ENCODE data around the gene CALML3.

CALML3 gene

DNA sequence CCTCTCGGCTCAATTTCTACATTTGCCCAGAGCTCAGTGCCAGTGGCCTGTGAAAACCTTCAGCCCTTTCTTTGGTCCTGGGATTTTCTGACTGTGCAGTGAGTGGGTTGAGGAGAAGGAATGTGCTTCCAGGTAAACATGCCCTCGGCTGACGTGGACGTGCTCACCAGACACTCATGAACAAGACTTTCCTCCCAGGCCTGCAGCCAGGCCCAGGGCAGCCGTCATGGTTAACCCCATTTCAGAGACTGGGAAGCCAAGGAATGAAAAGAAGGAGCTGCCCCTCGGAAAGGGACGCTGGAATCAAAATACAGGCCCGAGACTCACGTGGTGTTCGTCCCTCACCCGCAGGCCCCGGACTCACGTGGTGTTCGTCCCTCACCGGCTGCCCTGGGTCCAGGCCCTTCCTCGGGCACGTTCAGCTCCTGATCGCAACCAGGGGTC is 16.6 kb upstream of the CALML3 start:
- no peak for DNase-seq

DNA sequence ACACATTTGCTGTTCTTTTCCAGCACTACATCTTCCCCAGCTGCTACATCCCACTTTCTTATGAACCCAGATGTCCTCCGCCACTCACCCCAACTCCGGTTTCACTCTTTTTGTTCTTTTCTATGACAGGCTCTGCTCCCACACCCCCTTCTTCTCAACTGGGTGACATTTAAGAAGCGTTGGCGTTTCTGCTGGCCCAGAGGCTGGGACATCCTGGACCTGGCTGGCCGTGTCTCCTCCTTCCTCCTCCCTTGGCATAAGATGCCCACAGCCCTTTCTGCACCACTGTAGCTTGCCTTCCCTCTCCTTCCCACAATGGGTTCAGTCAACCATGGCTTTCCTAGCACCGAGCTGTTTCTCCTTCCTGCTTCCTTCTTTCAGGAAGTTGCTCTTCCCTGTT is 16.0 kb upstream of the CALML3 start:
- no peak for DNase-seq

DNA sequence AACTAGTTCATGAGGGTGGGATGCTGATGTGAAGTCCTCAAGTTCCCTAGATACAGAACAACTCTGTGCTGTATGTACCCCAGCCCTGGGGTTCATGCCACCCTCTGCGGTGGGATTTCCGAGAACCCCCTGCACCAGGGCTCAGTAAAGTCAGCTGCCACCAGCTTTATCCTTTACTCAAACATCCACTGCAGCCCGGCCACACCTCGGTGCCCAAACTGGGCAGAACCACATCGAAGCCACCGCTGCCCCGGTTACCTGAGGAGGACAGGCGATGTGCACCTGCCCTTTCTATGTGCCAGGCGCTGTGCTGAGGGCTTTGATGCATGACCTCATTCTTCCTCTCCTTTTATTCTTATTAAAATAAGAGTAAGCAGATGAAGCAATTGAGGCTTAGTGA is 15.5 kb upstream of the CALML3 start:
- no peak for DNase-seq

DNA sequence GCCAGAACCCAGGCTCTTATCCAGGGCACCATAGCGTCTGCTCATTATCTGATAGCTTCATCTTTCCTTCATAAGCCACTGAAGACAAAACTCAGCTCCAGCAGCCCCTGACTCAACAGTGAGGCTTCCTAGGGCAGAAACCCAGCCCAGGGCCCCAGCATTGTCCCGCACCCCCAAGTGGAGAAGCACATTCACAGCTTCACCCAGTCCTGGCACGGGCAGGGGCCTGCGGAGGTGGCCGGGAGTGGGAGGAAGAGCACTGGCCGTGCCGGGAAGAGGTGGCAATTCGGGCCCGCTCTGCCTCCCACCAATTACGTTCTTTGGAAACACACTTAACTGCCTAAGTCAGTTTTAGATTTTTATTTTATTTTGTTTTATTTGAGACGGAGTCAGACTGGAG is 15.1 kb upstream of the CALML3 start:
- no peak for DNase-seq

DNA sequence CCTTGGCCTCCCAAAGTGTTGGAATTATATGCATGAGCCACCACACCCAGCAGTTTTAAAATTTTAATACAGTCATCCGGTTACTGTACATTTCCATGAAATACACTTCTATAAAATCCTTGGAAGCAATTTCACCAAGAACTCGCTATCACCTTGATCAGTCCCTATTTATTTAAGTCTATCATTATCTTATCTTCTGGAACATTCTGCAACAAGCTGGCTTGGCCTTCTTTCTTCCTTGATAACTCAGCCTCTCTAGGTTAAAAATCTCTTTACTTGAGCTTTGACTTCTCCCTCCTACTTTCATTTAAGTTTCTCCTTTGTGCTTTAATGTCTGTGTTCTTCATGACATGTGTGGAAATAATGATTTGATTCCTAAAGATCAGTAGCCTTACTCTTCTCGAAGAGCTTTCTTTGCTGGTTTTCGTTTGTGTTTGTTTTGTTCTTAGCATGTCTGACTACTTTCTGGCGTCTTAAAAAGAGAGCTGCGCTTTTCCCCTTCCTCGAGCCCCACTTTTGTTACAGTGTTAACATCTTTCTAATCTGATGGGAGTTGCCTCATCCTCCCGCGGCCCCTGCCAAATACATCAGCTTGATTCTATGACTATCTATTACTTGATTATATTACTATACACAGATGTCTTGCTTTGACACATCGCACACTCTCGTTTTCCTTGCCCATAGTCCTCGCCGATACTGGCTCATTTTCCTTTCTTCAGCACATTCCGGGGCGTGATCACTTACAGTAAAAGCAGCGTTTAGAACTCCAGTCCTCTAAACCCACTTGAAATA is 14.3 kb upstream of the CALML3 start:
- DNase-seq: no peak

DNA sequence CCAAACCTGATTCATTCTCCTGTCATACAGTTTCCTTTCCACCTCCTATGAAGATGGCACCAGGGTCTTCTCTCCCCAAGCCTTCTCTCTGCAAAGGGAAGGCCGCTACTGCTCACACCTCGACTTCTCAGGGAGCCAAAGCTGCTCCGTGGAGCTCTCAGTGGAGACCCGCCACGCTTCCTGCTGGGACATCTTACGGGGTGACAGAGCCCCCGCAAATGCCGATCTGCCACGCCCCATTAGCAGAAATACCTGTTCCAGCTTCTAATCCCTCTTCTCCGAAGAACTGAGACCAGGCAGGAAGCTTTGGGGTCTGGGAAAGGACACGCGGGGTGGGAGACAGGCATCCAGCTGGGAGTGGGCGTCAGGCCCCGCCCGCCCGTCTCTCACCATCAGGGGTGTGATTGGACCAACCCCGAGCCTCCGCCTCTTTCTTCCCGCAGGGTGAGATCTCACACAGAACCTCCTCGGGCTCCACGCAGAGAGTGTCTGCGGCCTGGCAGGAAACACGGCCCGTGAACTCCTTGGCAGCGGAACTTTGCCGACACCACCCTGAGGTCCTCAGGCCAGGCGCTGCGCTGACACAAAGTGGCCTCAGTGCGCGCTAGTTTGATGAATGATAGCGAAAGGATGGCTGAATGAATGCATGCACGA is 13.4 kb upstream of the CALML3 start:
- DNase-seq: no peak

DNA sequence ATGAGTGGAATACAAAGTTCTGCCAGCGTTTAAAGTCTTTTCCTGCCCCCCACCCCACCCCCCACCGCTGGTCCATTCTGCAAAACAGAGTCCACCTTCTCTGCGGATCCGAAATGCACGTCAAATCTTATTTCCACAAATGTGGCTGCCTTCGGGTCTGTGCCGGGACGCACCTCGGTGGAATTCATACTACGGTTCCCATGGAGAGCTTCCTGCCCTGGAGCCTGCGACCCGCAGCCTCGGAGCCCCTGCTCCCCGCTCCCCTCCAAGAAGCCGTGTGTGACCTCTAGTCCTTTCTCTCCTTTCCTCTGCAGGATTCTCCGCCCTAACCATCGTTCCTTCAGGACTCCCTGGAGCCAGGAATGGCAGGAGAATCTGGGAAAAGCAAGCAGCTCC is 12.9 kb upstream of the CALML3 start:
- no peak for DNase-seq

DNA sequence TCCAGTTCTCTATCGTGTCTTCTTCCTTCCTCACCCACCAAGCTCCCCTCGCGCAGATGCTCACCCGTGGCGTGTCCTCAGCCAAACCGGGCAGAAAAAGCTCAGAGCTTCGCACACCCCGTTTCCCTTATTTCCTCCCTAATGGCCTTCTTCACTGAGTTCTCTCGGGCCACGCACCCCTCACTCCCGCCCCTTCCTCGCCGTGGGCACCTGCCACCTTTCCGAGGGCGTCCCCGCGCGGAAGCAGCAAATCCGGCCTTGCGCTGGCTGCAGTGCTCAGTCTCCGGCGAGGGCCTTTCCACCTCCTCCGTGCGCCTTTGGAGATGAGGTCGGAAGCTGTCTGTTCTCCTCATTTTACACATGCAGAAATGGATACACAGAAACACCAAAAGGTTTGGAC is 12.4 kb upstream of the CALML3 start:
- DNase-seq: no peak

DNA sequence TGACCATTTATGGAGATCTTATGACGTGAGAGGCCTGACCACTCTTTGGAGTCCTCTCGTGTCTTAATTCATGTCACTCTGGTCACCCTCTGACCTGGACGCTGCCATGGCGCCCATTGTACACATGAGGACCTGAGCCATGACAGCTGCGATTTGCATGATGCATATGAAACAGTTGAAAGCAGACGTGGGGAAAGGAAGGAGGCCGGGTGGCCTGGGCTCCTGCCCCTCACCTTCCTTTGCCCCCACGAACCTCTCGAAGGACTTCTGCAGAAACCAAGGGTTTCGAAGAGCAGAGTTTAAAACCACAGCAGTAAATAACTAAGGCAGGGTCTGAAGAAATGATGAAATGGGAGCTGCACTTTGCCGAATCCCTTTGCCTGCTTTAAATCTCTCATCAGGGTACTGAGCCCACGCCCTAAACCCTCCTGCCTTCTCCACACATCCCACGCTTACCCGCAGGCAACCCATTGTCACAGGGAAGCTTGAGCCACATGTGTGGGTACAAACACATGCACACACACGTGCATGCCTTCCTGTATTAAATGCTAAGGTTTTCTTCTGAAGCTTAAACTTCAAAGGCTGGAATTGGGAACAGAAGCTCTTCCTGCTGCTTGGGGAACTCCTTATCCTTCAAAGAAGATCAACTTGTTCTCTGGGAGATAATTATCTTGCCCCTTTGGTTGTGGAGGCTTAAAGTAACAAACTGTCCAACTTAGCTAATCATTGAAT is 11.7 kb upstream of the CALML3 start:
- DNase-seq: no peak

DNA sequence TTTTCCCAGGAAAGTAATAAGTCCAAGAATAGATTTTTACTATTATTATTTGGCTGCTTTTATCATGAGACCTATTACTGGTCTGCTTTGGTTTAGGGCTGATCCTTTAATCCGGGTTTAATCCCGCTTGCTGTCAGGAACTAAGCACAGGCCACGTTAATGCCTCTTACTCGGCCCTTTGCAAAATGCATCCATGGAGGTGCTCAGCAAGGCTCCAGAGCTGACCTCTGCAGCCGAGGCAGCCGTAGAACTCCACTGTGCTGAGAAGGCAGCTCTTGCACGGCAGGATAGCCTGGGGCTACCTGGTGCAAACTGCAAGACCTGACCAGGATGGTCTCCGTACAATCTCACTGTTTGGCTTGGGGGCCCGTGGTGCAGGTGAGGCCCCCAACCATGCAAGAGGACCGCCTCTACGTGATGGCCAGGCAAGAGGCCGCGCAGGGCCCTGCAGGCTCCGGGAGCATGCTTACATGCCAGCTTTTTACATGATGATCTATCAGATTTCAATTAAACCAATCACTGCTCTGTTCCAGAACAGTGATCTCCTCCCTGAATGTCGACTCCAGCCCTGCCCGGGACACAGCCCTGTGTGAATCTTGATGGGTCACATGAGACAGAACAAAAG is 10.4 kb upstream of the CALML3 start:
- no peak for DNase-seq

DNA sequence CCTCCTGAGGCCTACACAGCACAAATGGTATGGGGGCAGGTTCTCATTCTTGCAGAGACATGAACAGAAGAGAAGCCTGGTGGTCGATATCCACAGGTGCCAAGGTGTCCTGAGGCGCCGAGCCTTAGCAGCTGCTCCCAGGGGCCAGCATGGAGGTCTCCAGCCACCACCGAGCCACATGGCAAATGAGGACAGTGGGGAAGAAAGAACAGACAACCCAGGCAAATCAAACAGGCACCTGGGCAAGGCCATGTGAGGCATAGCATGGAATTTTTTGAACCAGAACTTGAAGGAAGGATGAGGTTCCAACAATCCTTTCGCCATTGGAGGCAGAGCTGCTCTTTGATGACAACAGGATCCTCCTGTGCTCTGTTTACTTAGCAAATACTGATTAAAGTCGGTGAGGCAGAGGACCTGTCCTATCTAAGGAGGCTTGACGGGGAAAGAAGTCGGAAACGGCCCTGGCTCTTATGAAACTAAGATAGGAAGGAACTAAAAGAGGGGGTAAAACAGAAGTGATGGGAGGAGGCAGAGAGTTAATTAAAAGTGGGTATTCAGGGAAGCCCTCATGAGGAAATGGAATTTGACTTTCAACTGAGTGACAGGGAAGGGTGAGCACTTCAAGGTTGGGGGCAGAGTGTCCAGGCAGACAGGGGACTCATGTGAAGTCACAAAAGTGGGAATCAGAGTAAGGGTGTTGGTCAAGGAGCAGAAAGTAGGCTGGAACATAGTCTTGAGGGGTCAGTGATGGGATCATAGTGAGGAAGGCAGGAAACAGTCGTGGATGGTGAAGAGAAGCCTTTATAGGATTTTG is 8.6 kb upstream of the CALML3 start:
- DNase-seq: no peak

DNA sequence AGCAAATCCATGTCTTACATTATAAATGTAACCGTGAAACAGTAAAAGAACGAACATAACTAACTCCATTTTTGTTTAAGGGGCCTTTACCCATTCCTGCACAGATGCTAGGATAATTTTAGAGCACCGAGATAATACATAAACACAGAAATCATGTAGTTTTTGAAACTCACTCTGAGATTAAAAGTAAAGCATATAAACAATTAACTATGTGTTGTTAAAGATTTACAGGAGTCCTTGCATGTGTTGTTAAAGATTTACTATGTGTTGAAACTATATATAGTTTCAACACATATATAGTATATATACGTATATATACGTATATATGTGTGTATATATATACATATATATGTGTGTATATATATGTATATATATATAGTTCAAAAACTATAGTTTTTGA is 7.2 kb upstream of the CALML3 start:
- no peak for DNase-seq

DNA sequence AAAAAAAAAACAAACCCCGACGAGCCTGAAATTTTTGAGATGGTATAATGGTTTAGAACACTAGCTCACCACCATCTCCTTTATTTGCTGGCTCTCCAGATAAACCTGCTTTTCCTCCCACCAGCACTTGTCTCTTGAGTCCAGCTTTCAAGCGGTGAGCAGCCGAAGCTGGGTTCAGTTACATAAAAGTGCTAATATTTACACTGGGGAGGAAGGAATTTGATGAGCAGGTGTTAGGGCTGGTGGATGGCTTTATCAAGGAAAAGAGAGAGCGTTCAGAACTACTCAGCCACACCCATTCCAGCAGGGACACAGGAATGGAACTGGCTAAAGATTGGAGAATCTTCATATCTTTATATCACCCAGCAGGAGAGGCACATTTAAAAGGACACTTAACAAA is 6.6 kb upstream of the CALML3 start:
- no peak for DNase-seq

DNA sequence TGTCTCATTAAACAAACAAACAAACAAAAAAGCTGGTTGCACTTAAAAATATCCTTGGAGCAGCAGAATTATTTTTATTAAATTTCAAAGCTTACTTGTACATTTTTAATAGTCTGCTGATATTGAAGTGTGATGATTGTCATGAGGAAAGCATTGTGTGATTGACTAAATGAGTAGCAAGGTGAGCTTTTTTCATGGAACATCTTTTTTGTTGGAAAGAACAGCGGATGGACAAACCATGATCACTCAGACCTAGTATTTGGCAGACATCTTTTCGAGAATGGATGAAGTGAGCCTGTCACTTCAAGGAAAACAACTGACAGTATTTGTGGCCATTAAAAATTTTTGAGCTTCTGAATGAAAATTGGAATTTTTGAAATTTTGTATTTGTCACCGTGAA is 5.7 kb upstream of the CALML3 start:
- DNase-seq: no peak

DNA sequence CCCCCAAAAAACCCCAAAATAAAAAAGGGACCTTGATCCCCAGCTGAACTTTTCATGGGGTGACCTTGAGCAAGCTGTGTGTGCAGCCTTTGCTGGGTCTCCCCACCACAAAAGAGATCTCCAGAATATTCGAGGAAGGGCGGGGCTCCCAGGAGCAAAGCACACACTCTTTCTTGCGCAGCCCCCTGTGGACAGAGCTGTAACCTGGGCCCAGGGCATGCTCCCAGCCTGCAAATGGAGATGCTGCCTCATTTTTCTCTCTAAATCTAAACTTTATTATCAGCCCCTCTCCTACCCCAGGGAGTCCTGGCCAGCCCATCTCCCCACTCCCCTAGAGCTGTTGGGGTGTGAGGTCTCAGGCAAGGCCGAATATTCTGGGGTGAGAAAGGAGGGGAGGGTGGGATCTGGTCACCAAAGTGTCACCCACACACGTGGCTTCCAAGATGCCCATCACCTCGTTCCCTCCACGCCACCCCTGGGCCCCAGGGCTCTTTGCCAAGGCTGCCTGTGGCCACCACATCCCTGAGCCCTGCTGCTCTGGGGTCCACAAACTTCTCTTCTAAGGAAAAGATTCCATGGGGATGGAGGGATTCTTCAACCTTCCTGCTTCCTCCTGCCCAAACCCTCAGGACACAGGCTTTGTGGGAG is 1.7 kb upstream of the CALML3 start:
- no peak for DNase-seq

DNA sequence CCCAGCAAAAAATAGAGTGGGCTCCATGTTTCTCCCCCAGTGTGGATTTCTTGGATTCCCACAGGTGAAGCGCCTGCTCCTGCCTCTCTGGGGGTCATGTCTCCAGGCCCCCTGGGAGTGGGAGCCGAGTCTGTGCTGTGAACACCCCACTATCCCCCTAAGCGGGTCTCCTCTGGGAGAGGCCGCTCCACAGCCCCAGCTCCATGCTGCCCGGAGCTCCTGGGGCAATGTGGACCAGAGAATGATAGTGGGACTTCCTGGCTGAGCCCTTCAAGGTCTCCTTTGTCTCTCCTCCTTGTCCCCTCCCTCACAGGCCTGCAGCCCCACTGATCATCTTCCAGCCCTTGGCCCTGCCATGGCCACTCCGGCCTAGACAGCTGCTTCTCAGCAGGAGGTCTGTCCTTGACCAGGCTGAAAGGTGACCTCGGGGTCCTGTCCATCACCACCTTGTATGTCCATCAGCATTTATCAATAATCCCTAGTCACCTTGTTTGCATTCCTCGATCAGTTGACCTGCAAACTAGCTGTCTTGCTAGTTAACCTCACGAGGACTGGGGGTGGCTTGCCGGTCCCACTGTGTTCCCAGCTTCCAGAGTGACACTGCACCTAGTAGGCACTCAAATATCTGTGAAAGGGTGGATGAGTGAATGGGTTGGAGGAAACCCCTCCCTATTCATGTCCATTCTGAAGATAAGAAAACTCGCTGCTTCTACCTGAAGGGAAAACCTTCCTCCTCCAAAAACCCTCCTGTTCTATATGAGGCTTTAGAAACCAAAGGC is 776 bp upstream of the CALML3 start:
- DNase-seq: no peak

DNA sequence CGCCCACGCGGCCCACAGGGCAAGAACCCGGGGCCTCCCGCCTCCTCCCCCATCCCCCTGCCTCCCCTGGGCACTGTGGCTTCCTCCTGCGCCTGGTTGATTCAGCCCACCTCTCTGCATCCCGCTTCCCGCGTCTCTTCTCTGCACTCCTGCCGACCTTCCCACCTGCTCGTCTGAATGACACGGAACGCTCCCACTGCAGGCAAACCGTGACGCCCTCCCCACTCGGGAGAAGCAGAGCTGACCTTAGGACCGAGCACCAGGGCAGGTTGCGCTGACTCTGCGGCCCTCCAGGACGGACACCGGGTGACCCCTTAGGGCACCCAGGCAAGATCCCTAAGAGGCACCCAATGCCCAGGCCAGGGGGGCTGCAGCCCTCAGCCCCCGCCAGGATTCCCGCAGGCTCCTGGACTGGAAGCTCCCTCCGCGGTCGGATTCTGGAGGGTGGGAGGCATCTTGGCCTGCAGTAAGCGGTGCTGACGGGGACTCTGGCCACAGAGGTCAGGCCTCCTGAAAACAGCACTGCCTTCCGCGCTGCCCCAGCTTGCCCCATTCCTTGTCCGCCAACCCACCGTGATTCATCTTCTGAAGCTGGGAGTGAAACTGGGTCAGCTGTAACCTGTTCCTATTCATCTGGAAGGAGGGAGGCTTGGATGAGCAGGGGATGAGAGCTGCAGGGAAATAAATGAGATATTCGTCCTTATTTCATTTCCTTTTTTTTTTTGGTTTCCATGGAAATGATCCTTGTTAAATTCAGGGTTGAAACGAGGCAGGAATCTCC is 990 bp downstream of the CALML3 start:
- DNase-seq: no peak

DNA sequence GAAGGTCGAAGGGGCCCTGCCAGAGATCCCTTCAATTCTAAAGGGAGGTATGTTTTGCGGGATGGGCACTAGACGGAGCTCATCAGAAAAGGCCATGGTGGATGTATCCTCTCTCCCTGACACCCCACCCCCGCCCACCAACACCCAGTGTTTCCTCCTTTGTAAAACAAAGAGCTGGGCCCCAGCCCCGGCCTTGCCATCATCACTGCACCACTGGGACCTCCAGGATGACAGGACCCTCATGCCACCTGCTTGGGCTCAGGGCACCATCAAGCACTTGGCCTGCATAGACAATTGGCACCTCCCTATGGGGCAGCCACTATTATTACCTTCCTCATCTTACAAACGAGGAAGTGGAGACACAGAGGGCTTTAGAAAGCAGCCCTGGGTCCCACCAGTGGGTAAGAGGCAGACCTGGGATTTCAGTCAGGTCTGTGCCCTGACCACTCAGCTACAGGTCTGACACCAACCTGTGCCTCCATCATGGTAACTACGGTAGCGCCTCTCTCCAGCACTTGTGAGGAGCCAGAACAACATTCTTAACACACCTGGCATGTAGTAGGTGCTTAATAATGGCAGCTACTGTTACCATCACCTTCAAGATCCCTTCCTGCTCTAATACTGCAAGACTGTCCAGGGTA is 2.0 kb downstream of the CALML3 start:
- no peak for DNase-seq

DNA sequence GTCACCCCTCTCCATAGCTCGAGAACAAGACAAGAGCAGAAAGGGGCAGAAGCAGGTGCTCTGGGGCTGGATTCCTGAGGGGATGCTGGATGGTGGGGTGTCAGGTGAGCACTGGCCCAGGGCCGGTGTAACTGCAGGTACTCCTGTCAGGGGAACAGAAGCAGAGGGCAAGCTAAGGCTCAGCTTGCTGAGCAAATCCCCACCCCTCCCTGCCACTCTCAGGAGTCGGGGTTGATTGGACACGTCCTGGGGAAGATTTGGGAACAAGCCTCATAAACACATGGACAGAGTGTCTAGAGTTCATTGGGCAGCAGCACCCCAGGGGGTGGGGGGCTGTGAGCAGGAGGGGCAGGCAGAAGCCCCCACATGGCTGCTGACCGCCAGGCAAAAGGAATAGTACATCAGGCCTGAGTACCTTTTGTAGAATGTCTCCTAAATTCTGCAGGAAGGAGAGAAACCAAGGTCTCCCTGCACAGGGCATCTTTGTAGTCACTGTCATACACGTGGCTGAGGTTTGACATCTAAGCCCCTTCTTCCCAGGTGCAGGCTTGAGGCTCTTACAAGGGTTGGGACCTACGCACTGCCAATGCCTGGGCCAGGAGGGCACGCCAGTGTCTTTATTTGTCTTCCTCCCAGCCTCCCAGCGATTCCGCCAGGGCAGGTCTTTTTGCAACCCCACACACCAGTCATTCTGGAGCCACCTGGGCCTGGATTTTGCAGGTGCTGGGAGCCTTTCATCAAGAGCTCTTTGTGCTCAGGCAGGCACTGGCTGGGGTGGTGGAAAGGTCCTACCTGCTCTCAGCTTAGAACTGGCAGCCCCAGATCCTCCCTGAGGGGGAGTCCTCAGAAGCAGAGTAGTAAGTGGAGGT is 2.8 kb downstream of the CALML3 start:
- DNase-seq: no peak

Measured in inflammatory macrophage treated with lipopolysaccharide for 4 hours (primary cell).